H9 (cell line): ENCODE measurements around the gene CDKN2AIPNL. TPM values are rescaled to one million over a fixed set of nuclear protein-coding genes. Genes with fewer than 3 reads are reported as not detected.

Source experiments
- DNase-seq: peaks from one replicate; pipeline ENCODE4 v3.0.0-alpha.2; 2017
- H2AFZ ChIP-seq: one replicate; pipeline ENCODE4 v1.6.1; 2013; ENCODE audit warnings: mild to moderate bottlenecking, low read length, control low read depth, moderate library complexity
- H2AK5ac ChIP-seq: 2 replicates; pipeline ENCODE4 v1.6.1; 2013; ENCODE audit warnings: low read length, control low read depth, mixed read lengths; ENCODE audit not compliant: insufficient read length
- H2BK120ac ChIP-seq: one replicate; pipeline ENCODE4 v1.6.1; 2013; ENCODE audit warnings: low read depth, mild to moderate bottlenecking, low read length, control low read depth, inconsistent platforms; ENCODE audit not compliant: poor library complexity, severe bottlenecking
- H2BK12ac ChIP-seq: 2 replicates; pipeline ENCODE4 v1.6.1; 2013; ENCODE audit warnings: low read length, control low read depth, mixed read lengths, low read depth; ENCODE audit not compliant: insufficient read length
- H2BK15ac ChIP-seq: 2 replicates; pipeline ENCODE4 v1.6.1; 2013; ENCODE audit warnings: low read depth, low read length, control low read depth
- H2BK20ac ChIP-seq: one replicate; pipeline ENCODE4 v1.6.1; 2013; ENCODE audit warnings: low read depth, mild to moderate bottlenecking, low read length, control low read depth, inconsistent platforms; ENCODE audit not compliant: poor library complexity, severe bottlenecking
- H2BK5ac ChIP-seq: 2 replicates; pipeline ENCODE4 v1.6.1; 2013; ENCODE audit warnings: low read length, control low read depth, mixed read lengths; ENCODE audit not compliant: insufficient read length
- H3K14ac ChIP-seq: 2 replicates; pipeline ENCODE4 v1.6.1; 2013; ENCODE audit warnings: low read length, control low read depth; ENCODE audit not compliant: insufficient read depth
- H3K18ac ChIP-seq: 2 replicates; pipeline ENCODE4 v1.6.1; 2013; ENCODE audit warnings: low read depth, mild to moderate bottlenecking, mixed read lengths, low read length, control low read depth; ENCODE audit not compliant: insufficient read length
- H3K23ac ChIP-seq: 2 replicates; pipeline ENCODE4 v1.6.1; 2013; ENCODE audit warnings: low read length, control low read depth, mixed read lengths, low read depth; ENCODE audit not compliant: insufficient read length
- H3K23me2 ChIP-seq: 2 replicates; pipeline ENCODE4 v1.6.1; 2013; ENCODE audit warnings: low read depth, mild to moderate bottlenecking, mixed read lengths, low read length, control low read depth; ENCODE audit not compliant: insufficient read length, poor library complexity, severe bottlenecking
- H3K27ac ChIP-seq: 2 replicates; pipeline ENCODE4 v1.5.1; 2013; ENCODE audit warnings: low read length, control low read depth, mixed read lengths, low read depth; ENCODE audit not compliant: insufficient read length
- H3K27me3 ChIP-seq: 2 replicates; pipeline ENCODE4 v1.6.1; 2013; ENCODE audit warnings: low read length, control low read depth, inconsistent platforms; ENCODE audit not compliant: insufficient read depth
- H3K4ac ChIP-seq: 2 replicates; pipeline ENCODE4 v1.6.1; 2013; ENCODE audit warnings: low read depth, mild to moderate bottlenecking, control low read depth, inconsistent platforms, low read length, moderate library complexity
- H3K4me1 ChIP-seq: 2 replicates; pipeline ENCODE4 v1.6.1; 2013; ENCODE audit warnings: low read length, control low read depth, inconsistent platforms; ENCODE audit not compliant: insufficient read depth
- H3K4me2 ChIP-seq: 2 replicates; pipeline ENCODE4 v1.6.1; 2013; ENCODE audit warnings: low read length, control low read depth, mixed read lengths; ENCODE audit not compliant: insufficient read length, insufficient read depth
- H3K56ac ChIP-seq: 2 replicates; pipeline ENCODE4 v1.6.1; 2013; ENCODE audit warnings: low read depth, mild to moderate bottlenecking, mixed read lengths, low read length, control low read depth; ENCODE audit not compliant: insufficient read length
- H3K79me1 ChIP-seq: 2 replicates; pipeline ENCODE4 v1.6.1; 2013; ENCODE audit warnings: low read depth, mild to moderate bottlenecking, moderate library complexity, low read length, control low read depth, inconsistent platforms; ENCODE audit not compliant: insufficient read depth, poor library complexity, severe bottlenecking
- H3K79me2 ChIP-seq: 2 replicates; pipeline ENCODE4 v1.6.1; 2013; ENCODE audit warnings: low read length, control low read depth, inconsistent platforms; ENCODE audit not compliant: insufficient read depth
- H3K9ac ChIP-seq: 2 replicates; pipeline ENCODE4 v1.6.1; 2013; ENCODE audit warnings: low read length, control low read depth, mixed read lengths; ENCODE audit not compliant: insufficient read length; ENCODE audit errors: extremely low read depth
- H3K9me3 ChIP-seq: one replicate; pipeline ENCODE4 v1.6.1; 2013; ENCODE audit warnings: low read depth, low read length, inconsistent platforms; ENCODE audit not compliant: control insufficient read depth
- H3T11ph ChIP-seq: one replicate; pipeline ENCODE4 v1.6.1; 2013; ENCODE audit warnings: mild to moderate bottlenecking, low read length, control low read depth, inconsistent platforms
- H4K20me1 ChIP-seq: one replicate; pipeline ENCODE4 v1.6.1; 2013; ENCODE audit not compliant: control insufficient read depth, insufficient read length, insufficient read depth
- H4K5ac ChIP-seq: 2 replicates; pipeline ENCODE4 v1.6.1; 2013; ENCODE audit warnings: low read depth, mild to moderate bottlenecking, mixed read lengths, low read length, control low read depth; ENCODE audit not compliant: insufficient read length
- H4K8ac ChIP-seq: replicated peaks from 2 replicates; pipeline ENCODE4 v1.6.1; 2013; ENCODE audit warnings: low read length, control low read depth, mixed read lengths, low read depth; ENCODE audit not compliant: insufficient read length
- H4K91ac ChIP-seq: 2 replicates; pipeline ENCODE4 v1.6.1; 2013; ENCODE audit warnings: low read depth, mild to moderate bottlenecking, moderate library complexity, mixed read lengths, low read length, control low read depth; ENCODE audit not compliant: insufficient read length
- H3K27ac Mint-ChIP-seq, 3 experiments: 2 replicates in 2 of 3; 3 replicates in 1 of 3; pipeline ENCODE4 v1.8.0; 2020 to 2021; ENCODE audit warnings: mixed read lengths in 3 of 3, mild to moderate bottlenecking in 1 of 3, moderate library complexity in 1 of 3
- H3K27me3 Mint-ChIP-seq: 2 replicates; pipeline ENCODE4 v1.8.0; 2021; ENCODE audit warnings: low read depth, mild to moderate bottlenecking, moderate library complexity, mixed read lengths
- H3K36me3 Mint-ChIP-seq, 3 experiments: 2 replicates in 2 of 3; 3 replicates in 1 of 3; pipeline ENCODE4 v1.8.0; 2020 to 2021; ENCODE audit warnings: low read depth in 3 of 3, mixed read lengths in 3 of 3; ENCODE audit not compliant: insufficient read depth in 1 of 3
- H3K4me1 Mint-ChIP-seq, 2 experiments: 2 replicates each; pipeline ENCODE4 v1.8.0; 2020; ENCODE audit warnings: mixed read lengths in 2 of 2
- H3K4me3 Mint-ChIP-seq, 2 experiments: 2 replicates in 1 of 2; 3 replicates in 1 of 2; pipeline ENCODE4 v1.8.0; 2020 to 2021; ENCODE audit warnings: mild to moderate bottlenecking in 2 of 2, mixed read lengths in 2 of 2, moderate library complexity in 1 of 2
- H3K9me3 Mint-ChIP-seq, 2 experiments: 2 replicates in 1 of 2; 3 replicates in 1 of 2; pipeline ENCODE4 v1.8.0; 2020; ENCODE audit warnings: mild to moderate bottlenecking in 2 of 2, mixed read lengths in 2 of 2, moderate library complexity in 1 of 2
- CTCF ChIP-seq: fragments of 200-600 bp; sonication (generic); conservative IDR thresholded peaks from 3 replicates; pipeline ENCODE4 v1.8.0; 2021; ENCODE audit warnings: antibody characterized with exemption, mild to moderate bottlenecking
- total RNA-seq: library from RNA; stranded (reverse); gene quantifications from 2 replicates; pipeline ENCODE4 v1.2.1, GENCODE V29; 2021

The CDKN2AIPNL gene
- total RNA-seq, 1 experiment from 2014 or later, result 60.0 TPM

GRCh38 chr5:134417707-134418106 lies 6.0 kb upstream of the CDKN2AIPNL start:
- Histone ChIP-seq H2BK5ac (no peak overlapping the region), H3K56ac (no peak overlapping the region), H2BK15ac (no peak overlapping the region), H4K8ac (no peak overlapping the region), H3K27ac (no peak overlapping the region), H2BK20ac (no peak overlapping the region), H3K23me2 (no peaks in the 10 kb centered on the region), H3K14ac (no peak overlapping the region), H3K18ac (no peak overlapping the region), H3K9me3 (no peaks in the 10 kb centered on the region), H4K91ac (no peak overlapping the region), H3K4me2 (no peak overlapping the region), H3T11ph (no peak overlapping the region), H2AK5ac (no peak overlapping the region), H2BK12ac (no peak overlapping the region), H3K4me1 (no peaks in the 10 kb centered on the region), H2AFZ (no peak overlapping the region), H3K79me1 (no peaks in the 10 kb centered on the region), H2BK120ac (no peak overlapping the region), H3K23ac (no peak overlapping the region), H3K9ac (no peak overlapping the region), H3K27me3 (no peaks in the 10 kb centered on the region), H3K79me2 (no peaks in the 10 kb centered on the region), H4K5ac (no peak overlapping the region), H3K4ac (no peak overlapping the region), H4K20me1 (no peaks in the 10 kb centered on the region)
- H3K4me1 Mint-ChIP-seq, result peaks cover 14 to 19% of the 10 kb centered on the region in 2 experiments
- no peak overlapping the region for H3K27ac Mint-ChIP-seq
- H3K27me3 Mint-ChIP-seq, result no peaks in the 10 kb centered on the region
- TF ChIP-seq CTCF, result no peak
- H3K9me3 Mint-ChIP-seq, result peaks cover 2 to 9% of the 10 kb centered on the region in 2 experiments; a peak in 4 of 5 replicates
- H3K36me3 Mint-ChIP-seq, result peaks cover 0 to 2% (median 0%) of the 10 kb centered on the region in 3 experiments; a peak in 3 of 7 replicates
- no peak overlapping the region for H3K4me3 Mint-ChIP-seq
- DNase-seq, result no peak
